ENCODE results near the gene ADCY9.

ADCY9 gene

GRCh38 chr16:4152267-4152666 lies 36.0 kb upstream of the ADCY9 start:
- no peak for TF ChIP-seq CTCF (IDR thresholded peaks at IDR 0.05; ENCODE audit: control insufficient read depth, extremely low read depth, insufficient read depth)
- H3K4me3 ChIP-seq (ENCODE audit: low read depth, low read length): no peak overlapping the region
- no peak for DNase-seq (ENCODE audit: low read depth)

GRCh38 chr16:4147236-4147635 lies 31.0 kb upstream of the ADCY9 start:
- DNase-seq (ENCODE audit: low read depth): no peak
- H3K4me3 ChIP-seq (ENCODE audit: low read depth, low read length): no peak overlapping the region
- no peak for TF ChIP-seq CTCF (IDR thresholded peaks at IDR 0.05; ENCODE audit: control insufficient read depth, extremely low read depth, insufficient read depth)

GRCh38 chr16:4142268-4142667 lies 26.0 kb upstream of the ADCY9 start:
- DNase-seq (ENCODE audit: low read depth): no peak
- no peak for TF ChIP-seq CTCF (IDR thresholded peaks at IDR 0.05; ENCODE audit: control insufficient read depth, extremely low read depth, insufficient read depth)

GRCh38 chr16:4141604-4142003 lies 25.4 kb upstream of the ADCY9 start:
- TF ChIP-seq CTCF (IDR thresholded peaks at IDR 0.05; ENCODE audit: control insufficient read depth, extremely low read depth, insufficient read depth): no peak
- DNase-seq (ENCODE audit: low read depth): no peak
- H3K4me3 ChIP-seq (ENCODE audit: low read depth, low read length): no peak overlapping the region

More at GRCh38 chr16:4142268-4142667, 26.0 kb upstream of the ADCY9 start:
- no peak overlapping the region for H3K4me3 ChIP-seq (ENCODE audit: low read depth, low read length)

GRCh38 chr16:4140652-4141051 lies 24.4 kb upstream of the ADCY9 start:
- H3K4me3 ChIP-seq (ENCODE audit: low read depth, low read length): no peak overlapping the region
- no peak for DNase-seq (ENCODE audit: low read depth)
- no peak for TF ChIP-seq CTCF (IDR thresholded peaks at IDR 0.05; ENCODE audit: control insufficient read depth, extremely low read depth, insufficient read depth)

GRCh38 chr16:4139968-4140367 lies 23.7 kb upstream of the ADCY9 start:
- no peak for TF ChIP-seq CTCF (IDR thresholded peaks at IDR 0.05; ENCODE audit: control insufficient read depth, extremely low read depth, insufficient read depth)
- DNase-seq (ENCODE audit: low read depth): no peak
- no peak overlapping the region for H3K4me3 ChIP-seq (ENCODE audit: low read depth, low read length)

- no peak overlapping the region for H3K4me3 ChIP-seq (ENCODE audit: low read depth, low read length)
- no peak for DNase-seq (ENCODE audit: low read depth)
- TF ChIP-seq CTCF (IDR thresholded peaks at IDR 0.05; ENCODE audit: control insufficient read depth, extremely low read depth, insufficient read depth): no peak
Observed at GRCh38 chr16:4138713-4139112, 22.5 kb upstream of the ADCY9 start.
